ENCODE measurements around the gene RPS5. TPM values are rescaled to one million over a fixed set of nuclear protein-coding genes. Genes with fewer than 3 reads are reported as not detected.

RPS5 gene
- total RNA-seq, 1 donor: 1,453 TPM

DNA sequence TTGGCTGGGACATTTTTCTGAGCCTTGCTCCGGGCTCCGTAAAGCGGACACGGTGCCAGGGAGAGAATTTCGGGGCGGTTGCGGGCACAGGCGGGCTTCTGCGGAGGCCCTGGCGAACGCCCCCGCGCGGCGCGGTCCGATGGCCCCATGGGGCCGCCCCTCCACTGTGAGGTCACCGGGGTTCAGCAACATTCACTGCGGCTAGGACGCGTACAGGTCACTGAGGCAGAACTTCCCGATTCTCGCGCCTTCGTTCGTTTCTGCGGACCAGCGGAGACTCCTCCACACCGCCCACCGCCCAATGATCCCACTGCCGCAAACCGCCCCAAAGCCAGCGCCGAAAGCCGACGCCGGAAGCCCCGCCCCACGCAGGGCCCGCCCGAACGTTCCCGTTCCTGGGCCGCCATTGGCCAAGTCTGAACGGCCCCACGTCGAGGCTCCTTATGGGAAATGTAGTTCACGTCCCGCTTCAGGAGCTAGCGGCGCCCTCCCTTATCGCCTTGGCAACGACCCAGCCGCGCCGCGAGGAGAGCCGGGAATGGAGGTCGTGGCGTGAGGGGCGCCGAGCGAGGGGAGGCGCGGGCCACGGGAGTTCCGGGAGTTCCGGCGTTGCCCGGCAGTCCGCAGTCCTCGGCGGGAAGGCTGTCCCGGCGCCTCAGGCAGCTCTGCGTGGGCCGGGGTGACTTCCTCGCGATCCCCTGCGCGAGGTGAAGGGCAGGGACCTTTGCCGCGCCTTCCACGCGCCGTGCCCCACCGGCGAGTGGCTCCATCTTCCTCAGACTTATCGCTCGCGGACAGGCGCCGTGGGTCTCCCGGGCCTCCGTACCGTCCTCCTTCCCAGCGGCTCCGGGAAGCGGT lies 21.3 kb downstream of the RPS5 start, which contains the start of gene ZNF584:
TSS of gene ZNF584 (plus strand) at position 498 of the 858 bp plus-strand sequence. CDS start 499 bp downstream, outside the sequence.
- peak; percentile 92 for DNase-seq (ENCODE audit: low read depth)
- TF ChIP-seq, protein P1, sequence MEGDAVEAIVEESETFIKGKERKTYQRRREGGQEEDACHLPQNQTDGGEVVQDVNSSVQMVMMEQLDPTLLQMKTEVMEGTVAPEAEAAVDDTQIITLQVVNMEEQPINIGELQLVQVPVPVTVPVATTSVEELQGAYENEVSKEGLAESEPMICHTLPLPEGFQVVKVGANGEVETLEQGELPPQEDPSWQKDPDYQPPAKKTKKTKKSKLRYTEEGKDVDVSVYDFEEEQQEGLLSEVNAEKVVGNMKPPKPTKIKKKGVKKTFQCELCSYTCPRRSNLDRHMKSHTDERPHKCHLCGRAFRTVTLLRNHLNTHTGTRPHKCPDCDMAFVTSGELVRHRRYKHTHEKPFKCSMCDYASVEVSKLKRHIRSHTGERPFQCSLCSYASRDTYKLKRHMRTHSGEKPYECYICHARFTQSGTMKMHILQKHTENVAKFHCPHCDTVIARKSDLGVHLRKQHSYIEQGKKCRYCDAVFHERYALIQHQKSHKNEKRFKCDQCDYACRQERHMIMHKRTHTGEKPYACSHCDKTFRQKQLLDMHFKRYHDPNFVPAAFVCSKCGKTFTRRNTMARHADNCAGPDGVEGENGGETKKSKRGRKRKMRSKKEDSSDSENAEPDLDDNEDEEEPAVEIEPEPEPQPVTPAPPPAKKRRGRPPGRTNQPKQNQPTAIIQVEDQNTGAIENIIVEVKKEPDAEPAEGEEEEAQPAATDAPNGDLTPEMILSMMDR (IDR thresholded peaks at IDR 0.05; ENCODE audit: insufficient read depth, low read length): peak; percentile 1
- H3K4me3 ChIP-seq (ENCODE audit: low read depth, low read length): peak within 1 kb of the TSS; percentile 95

DNA sequence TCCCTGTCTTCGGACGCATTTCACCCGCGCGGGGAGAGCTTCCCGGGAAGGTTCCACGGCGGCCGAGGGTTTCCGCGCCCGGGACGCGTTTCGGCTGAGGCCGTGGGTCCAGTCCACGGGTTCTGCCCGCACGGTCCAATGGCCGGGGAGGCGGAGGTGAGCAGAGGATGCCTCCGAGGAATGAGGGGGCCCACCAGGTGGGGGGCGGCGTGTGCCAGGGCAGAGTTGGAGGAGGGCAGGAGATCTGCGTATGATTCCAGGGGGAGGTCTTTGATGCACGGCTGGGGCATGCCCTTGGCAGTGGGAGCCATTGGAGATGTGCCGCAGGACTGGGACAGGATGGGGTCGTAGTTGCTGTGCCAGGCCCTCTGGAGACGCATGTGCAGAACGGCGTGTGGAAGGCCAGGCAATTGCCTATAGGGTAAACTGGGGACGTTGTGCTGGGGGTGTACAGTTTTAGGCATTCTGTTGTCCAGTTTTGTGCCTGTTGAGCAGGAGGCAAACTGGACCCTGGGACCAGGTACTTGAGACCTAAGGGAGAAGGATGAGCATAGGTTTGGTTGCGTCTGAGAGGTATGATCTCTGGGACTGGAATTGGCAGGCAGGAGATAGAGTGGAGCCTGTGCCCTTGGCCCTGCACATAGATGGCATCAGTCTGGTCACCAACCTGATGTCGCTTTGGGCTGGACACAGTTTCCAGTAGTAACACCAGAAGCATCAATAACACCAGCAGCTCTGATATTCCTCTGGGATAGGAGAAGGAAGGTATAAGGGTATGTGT lies 22.1 kb downstream of the RPS5 start:
- peak overlapping the region; percentile 95 for H3K4me3 ChIP-seq (ENCODE audit: low read depth, low read length)
- peak; percentile 27 for DNase-seq (ENCODE audit: low read depth)
- TF ChIP-seq, protein P1 (IDR thresholded peaks at IDR 0.05; ENCODE audit: insufficient read depth, low read length): no peak

DNA sequence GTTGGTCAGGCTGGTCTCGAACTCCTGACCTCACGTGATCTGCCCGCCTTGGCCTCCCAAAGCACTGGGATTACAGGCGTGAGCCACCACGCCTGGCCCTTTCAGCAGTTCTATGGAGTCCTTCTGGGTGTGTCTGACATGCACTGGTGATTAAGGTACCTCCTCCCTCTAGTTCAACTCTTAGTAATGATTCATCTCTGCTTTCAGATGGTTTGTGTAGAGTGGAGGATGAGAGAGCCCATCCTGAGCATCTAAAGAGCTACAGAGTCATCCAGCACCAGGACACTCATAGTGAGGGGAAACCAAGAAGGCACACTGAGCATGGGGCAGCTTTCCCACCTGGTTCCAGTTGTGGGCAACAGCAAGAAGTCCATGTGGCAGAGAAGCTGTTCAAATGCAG lies 29.5 kb downstream of the RPS5 start:
- TF ChIP-seq, protein P1 (IDR thresholded peaks at IDR 0.05; ENCODE audit: insufficient read depth, low read length): no peak
- DNase-seq (ENCODE audit: low read depth): no peak
- no peak overlapping the region for H3K4me3 ChIP-seq (ENCODE audit: low read depth, low read length)

- DNase-seq (ENCODE audit: low read depth): no peak
- no peak overlapping the region for H3K4me3 ChIP-seq (ENCODE audit: low read depth, low read length)
- TF ChIP-seq, protein P1 (IDR thresholded peaks at IDR 0.05; ENCODE audit: insufficient read depth, low read length): no peak
Measured at GRCh38 chr19:58417071-58417470, 30.0 kb downstream of the RPS5 start.

DNA sequence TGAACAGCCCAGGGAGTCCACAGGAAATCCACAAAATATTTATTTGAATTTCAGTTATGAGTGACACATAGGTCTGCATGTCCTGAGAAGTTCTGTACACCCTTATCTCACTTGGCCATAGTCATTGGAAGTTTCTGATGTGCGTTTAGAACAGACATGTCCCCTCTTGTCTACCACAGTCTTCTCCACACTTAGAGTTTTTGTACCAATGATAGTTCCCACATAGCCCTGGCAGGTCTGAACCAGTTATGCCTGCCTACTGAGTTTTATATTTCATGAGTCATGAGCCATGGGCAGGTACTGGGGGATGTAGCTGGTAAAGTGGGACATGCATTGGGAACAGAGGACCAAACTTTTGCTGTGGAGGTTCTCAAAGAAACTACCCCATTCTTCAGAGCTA lies 41.5 kb downstream of the RPS5 start:
- no peak overlapping the region for H3K4me3 ChIP-seq (ENCODE audit: low read depth, low read length)
- TF ChIP-seq, protein P1 (IDR thresholded peaks at IDR 0.05; ENCODE audit: insufficient read depth, low read length): no peak
- DNase-seq (ENCODE audit: low read depth): no peak

DNA sequence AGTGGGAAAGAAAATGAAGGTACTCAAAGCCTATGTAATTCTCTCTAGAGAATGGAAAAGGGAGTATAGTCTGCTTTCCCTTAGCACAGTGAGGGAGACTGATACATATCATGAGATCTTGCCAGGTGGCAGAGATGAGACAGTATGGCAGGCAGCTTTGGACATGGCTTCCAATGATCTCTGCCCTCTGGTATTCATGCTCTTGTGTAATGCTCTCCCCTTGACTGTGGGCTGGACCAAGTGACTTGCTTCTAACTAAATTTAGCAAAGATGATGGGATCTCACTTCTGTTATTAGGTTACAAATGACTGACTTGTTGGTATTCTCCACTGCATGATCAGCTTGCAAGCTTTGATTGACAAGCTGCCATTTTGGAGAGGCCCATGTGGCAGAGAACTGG lies 42.7 kb downstream of the RPS5 start:
- no peak for DNase-seq (ENCODE audit: low read depth)
- TF ChIP-seq, protein P1 (IDR thresholded peaks at IDR 0.05; ENCODE audit: insufficient read depth, low read length): no peak
- no peak overlapping the region for H3K4me3 ChIP-seq (ENCODE audit: low read depth, low read length)

Measured in fibroblast of the aortic adventitia (primary cell).